T-helper 2 cell treated with Interferon-gamma antibody and Interleukin-4, amounts not matched to agents 5 μg/mL and 100 μg/mL, for 36 hours (primary cell): ENCODE results near the gene AIP.
A peak's percentile ranks its signal among the peaks of the same experiment; 100 is the strongest.
"Not testable (repeated sequence)": the region's sequence is repeated elsewhere in the genome, so short reads cannot be mapped to it uniquely, and the experiment has no call there.

Experiments
- DNase-seq: peaks from one replicate; pipeline ENCODE4 v3.0.0; 2021; ENCODE audit warnings: low spot score
- H3K27ac Mint-ChIP-seq: one replicate; pipeline ENCODE4 v1.8.0; 2021; ENCODE audit warnings: mild to moderate bottlenecking, mixed read lengths
- H3K27me3 Mint-ChIP-seq: one replicate; pipeline ENCODE4 v1.8.0; 2021; ENCODE audit warnings: low read depth, mixed read lengths
- H3K36me3 Mint-ChIP-seq: one replicate; pipeline ENCODE4 v1.8.0; 2021; ENCODE audit warnings: low read depth, mixed read lengths
- H3K4me1 Mint-ChIP-seq: one replicate; pipeline ENCODE4 v1.8.0; 2021; ENCODE audit warnings: low read depth, mixed read lengths
- H3K4me3 Mint-ChIP-seq: one replicate; pipeline ENCODE4 v1.8.0; 2022; ENCODE audit warnings: mild to moderate bottlenecking, moderate library complexity, mixed read lengths
- H3K9me3 Mint-ChIP-seq: one replicate; pipeline ENCODE4 v1.8.0; 2021; ENCODE audit warnings: mixed read lengths

Gene AIP

DNA sequence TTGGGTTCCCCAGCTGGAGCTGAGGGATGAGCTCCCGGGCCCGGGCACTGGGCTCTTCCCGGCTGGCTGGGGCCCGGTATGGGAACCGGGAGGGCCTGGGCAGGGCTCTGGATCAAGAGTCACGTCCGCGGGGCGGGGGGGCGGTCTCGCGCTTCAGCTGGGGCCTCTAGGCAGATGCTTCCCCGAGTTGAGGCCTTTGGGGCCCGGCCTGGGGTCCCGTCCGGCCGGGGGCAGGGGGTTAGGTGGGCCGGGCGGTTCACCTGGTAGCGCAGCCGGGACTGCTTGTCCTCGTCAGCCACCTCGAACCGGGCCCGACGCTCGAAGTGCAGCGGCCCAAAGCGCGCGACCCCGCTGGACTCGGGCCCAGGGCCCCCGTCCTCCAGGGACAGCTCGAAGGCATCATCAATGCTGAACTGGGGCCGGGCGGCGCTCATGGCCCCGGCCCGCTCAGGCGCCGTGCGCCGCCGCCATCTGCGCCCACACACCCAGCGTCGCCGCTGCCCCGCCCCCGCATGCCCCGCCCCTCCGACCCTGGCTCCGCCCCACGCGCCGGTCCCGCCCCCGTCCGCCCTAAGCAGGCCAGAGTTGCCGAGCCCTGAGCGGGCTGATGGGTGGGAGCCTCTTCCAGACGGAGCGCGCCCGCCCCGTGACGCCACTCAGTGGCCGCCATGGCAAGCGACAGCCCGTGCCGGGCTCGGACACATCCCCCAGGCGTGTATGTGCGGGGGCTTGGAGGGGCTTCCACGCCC is 13.9 kb upstream of the AIP start, which contains the start of gene TMEM134:
TSS of gene TMEM134 (minus strand) at position 493 of the 749 bp plus-strand sequence. CDS start at position 434, 59 bp downstream.
- Mint-ChIP-seq H3K9me3 (no peaks in the 10 kb centered on the region), H3K27ac (peak within 1 kb of the TSS; percentile 78), H3K36me3 (peaks cover 4% of the 10 kb centered on the region), H3K27me3 (no peaks in the 10 kb centered on the region), H3K4me1 (peaks cover 31% of the 10 kb centered on the region), H3K4me3 (peak within 1 kb of the TSS; percentile 89)
- peak; percentile 91 for DNase-seq

DNA sequence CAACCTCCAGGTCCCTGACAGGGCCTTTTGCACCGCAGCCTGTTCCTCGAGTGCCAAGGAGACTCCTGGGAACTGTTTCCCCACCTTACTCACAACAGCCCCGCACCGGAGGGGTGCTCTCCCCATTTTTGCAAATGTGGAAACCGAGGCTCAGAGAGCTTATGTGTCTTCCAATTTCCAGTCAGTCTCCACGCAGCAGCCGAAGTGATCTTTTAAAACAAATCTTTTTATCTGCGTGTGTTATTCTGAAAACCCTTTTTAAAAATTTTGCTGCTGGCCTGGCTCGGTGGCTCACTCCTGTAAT is 13.4 kb upstream of the AIP start:
- Mint-ChIP-seq H3K4me1 (peaks cover 26% of the 10 kb centered on the region), H3K36me3 (peaks cover 4% of the 10 kb centered on the region), H3K4me3 (peak overlapping the region; percentile 79), H3K27me3 (no peaks in the 10 kb centered on the region), H3K9me3 (no peaks in the 10 kb centered on the region), H3K27ac (peak overlapping the region; percentile 67)
- no peak for DNase-seq

DNA sequence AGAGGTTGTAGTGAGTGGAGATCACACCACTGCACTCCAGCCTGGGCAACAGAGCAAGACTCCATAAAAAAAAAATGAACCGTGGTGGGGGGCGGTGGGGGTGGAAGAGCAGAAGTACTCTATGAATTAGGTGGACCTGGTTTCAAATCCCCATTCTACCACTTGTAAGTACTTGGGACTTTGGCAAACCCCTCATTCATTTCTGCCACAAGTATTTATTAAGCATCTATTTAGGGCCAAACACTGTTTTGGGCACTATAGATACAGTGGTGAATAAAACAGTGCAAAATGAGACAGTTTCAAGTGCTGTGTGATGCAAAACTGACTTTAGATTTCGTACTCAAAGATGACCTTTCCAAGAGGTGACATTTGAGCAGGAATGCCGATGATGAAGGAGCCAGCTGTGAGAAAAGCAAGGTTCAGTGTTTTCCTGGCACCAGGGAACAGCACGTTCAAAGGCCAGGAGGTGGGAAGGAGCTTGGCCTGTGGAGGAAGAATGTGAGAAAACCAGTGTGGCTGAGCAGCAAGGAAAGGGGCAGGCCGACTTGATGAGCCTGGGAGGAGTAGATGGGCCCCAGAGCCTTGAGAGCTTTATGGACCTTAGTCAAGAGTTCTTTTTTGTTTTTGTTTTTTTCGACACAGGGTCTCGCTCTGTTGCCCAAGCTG is 12.4 kb upstream of the AIP start:
- Mint-ChIP-seq H3K4me1 (peaks cover 18% of the 10 kb centered on the region), H3K9me3 (no peaks in the 10 kb centered on the region), H3K27ac (no peak overlapping the region), H3K36me3 (peaks cover under 1% of the 10 kb centered on the region), H3K4me3 (no peak overlapping the region), H3K27me3 (no peaks in the 10 kb centered on the region)
- no peak for DNase-seq

DNA sequence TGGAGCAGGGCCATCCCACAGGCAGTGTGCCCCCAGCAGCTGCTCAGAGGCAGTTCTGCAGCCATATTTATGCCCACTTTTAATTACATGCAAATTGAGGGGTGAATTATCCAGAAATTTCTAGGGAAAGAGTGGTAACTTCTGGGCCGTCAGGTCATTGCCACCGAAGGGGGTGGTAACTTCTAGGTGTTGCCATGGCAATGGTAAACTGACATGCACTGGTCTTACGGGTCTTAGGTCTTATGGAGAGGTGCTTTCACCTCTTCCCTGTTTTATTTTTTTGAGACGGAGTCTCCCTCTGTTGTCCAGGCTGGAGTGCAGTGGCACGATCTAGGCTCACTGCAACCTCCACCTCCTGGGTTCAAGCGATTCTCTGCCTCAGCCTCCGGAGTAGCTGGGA is 9.9 kb upstream of the AIP start:
- Mint-ChIP-seq H3K27me3 (peaks cover 5% of the 10 kb centered on the region), H3K36me3 (no peaks in the 10 kb centered on the region), H3K4me1 (peaks cover 5% of the 10 kb centered on the region), H3K9me3 (no peaks in the 10 kb centered on the region), H3K27ac (no peak overlapping the region), H3K4me3 (no peak overlapping the region)
- no peak for DNase-seq

DNA sequence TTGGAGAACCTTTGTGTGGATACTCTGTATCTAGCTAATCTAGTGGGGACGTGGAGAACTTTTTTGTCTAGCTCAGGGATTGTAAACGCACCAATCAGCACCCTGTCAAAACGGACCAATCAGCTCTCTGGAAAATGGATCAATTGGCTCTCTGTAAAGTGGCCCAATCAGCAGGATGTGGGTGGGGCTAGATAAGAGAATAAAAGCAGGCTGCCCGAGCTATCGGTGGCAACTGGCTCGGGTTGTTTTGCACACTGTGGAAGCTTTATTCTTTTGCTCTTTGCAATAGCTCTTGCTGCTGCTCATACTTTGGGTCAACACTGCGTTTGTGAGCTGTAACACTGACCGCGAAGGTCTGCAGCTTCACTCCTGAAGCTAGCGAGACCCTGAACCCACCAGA is 6.1 kb upstream of the AIP start:
- peaks cover 11% of the 10 kb centered on the region for H3K27me3 Mint-ChIP-seq
- H3K9me3 Mint-ChIP-seq, H3K4me3 Mint-ChIP-seq, H3K36me3 Mint-ChIP-seq, H3K4me1 Mint-ChIP-seq, H3K27ac Mint-ChIP-seq, DNase-seq: not testable (repeated sequence)

DNA sequence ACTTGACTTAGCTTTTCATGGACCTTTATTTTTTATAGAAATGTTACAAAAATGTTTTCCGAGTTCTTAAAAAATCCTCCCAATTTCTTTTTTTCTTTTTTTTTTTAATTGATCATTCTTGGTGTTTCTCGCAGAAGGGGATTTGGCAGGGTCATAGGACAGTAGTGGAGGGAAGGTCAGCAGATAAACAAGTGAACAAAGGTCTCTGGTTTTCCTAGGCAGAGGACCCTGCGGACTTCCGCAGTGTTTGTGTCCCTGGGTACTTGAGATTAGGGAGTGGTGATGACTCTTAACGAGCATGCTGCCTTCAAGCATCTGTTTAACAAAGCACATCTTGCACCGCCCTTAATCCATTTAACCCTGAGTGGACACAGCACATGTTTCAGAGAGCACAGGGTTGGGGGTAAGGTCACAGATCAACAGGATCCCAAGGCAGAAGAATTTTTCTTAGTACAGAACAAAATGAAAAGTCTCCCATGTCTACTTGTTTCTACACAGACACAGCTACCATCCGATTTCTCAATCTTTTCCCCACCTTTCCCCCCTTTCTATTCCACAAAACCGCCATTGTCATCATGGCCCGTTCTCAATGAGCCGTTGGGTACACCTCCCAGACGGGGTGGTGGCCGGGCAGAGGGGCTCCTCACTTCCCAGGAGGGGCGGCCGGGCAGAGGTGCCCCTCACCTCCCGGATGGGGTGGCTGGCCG is 5.3 kb upstream of the AIP start:
- not testable (repeated sequence) for H3K36me3 Mint-ChIP-seq, H3K27ac Mint-ChIP-seq, H3K9me3 Mint-ChIP-seq, DNase-seq, H3K4me3 Mint-ChIP-seq, H3K4me1 Mint-ChIP-seq
- H3K27me3 Mint-ChIP-seq = peaks cover 11% of the 10 kb centered on the region

DNA sequence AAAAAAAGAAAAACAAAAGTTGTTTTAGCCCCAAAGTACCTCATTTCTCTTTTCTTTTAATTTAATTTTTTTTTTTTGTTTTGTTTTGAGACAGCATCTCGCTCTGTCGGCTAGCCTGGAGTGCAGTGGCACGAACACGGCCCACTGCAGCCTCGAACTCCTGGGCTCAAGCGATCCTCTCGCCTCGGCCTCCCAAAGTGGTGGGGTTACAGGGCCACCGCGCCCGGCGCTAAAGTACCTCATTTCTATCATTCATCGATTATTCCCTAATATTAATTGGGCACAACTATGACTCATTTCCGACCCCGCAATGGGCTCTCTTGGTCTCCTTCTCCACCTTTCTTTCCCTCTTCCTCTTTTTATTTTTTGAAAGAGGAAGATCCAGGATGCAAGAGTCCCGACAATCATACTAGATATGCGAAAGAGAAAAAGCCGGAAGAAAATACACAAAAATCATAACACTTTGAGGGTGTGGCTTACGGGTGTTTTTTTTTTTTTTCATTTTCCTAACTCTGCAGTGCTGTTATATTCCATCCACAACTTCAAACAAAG is 475 bp upstream of the AIP start:
- peak overlapping the region; percentile 99 for H3K27ac Mint-ChIP-seq
- no peak for DNase-seq
- peaks cover 19% of the 10 kb centered on the region for H3K36me3 Mint-ChIP-seq
- peak overlapping the region; percentile 90 for H3K4me3 Mint-ChIP-seq
- H3K9me3 Mint-ChIP-seq = no peaks in the 10 kb centered on the region
- H3K27me3 Mint-ChIP-seq = peaks cover 6% of the 10 kb centered on the region
- peaks cover 38% of the 10 kb centered on the region for H3K4me1 Mint-ChIP-seq

DNA sequence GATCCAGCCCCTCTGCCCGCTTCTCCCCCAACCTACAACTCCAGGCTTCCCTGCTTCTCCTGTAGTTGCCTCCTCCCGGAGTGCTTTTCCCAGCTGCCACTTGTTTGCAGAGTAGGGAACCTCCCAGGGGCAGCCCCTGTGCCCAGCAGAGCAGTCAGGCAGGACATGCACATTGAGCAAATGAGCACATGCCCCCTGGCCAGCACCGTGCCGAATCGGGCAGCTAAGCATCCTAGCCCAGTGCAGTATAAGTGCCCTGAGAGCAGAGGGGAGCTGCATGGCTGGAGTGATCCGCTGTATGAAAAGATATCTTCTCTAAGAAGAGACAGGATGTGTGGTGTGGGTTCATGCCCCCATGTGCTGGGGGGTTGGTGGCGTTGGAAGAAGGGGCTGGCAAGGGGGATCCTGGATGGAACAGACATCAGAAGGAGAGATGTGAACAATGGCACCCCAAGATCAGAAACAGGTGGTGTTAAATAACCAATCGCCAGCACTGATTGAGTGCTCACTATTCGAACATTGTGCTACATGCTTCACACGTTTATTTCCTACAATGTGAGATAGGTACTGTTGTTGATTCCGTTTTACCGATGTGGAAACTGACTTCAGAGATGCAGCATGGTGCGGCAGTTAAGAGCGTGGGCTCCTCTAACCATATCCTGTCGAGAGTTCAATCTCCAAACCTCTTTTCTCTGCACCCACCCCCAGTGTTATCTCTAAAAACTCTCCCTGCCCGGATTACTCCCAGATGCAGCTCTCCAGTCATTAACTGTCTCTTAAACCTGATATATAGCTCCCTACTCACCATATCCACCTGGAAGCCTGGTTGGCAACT is 1.2 kb downstream of the AIP start:
- peak; percentile 78 for DNase-seq
- Mint-ChIP-seq H3K4me3 (peak overlapping the region; percentile 90), H3K9me3 (no peaks in the 10 kb centered on the region), H3K27me3 (peaks cover 6% of the 10 kb centered on the region), H3K4me1 (peaks cover 51% of the 10 kb centered on the region), H3K36me3 (peaks cover 34% of the 10 kb centered on the region), H3K27ac (peak overlapping the region; percentile 99)

DNA sequence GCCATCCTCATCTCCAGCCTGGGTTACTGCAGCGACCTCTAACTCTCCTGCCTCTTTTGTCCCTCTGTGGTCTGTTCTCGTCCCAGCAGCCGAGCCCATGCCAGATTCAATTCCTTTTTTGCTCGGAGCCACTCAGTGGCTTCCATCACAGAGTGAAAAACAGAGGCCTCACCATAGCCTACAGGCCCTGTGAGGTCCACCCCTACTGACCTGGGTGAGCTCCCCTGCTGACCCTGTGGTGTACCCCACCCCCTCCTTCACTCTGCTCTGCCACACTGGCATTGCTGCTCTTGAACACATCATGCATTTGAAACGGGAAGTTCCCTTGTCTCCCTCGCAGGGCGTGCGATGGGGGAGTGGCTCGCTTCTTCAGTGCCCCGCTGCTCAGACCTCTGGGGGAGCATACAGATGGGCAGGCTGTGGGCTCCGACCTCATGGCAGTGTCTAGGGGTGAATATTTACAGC is 2.1 kb downstream of the AIP start:
- peaks cover 3% of the 10 kb centered on the region for H3K27me3 Mint-ChIP-seq
- peaks cover 38% of the 10 kb centered on the region for H3K36me3 Mint-ChIP-seq
- peak overlapping the region; percentile 90 for H3K4me3 Mint-ChIP-seq
- peaks cover 53% of the 10 kb centered on the region for H3K4me1 Mint-ChIP-seq
- peak overlapping the region; percentile 99 for H3K27ac Mint-ChIP-seq
- DNase-seq = peak; percentile 75
- no peaks in the 10 kb centered on the region for H3K9me3 Mint-ChIP-seq

DNA sequence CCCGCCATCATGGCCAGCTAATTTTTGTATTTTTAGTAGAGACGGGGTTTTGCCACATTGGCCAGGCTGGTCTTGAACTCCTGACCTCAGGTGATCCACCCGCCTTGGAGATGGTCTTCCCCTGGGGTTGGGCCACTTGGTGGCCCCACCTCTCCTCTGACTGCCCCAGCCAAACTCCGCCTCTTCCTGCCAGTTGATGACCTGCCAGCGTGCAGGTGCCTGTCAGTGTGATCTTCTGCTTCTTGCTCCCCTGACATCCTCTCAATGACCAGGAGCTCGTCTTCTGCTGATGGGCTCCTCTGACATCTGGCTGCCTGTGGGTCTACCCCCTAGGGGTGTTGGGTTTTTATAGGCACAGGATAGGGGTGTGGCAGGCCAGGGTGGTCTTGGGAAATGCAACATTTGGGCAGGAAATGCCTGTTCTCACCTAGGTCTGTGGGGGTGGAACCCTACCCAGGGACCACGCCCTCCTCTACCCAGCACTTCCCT is 3.1 kb downstream of the AIP start:
- peaks cover 43% of the 10 kb centered on the region for H3K36me3 Mint-ChIP-seq
- not testable (repeated sequence) for H3K27me3 Mint-ChIP-seq
- peak; percentile 60 for DNase-seq

DNA sequence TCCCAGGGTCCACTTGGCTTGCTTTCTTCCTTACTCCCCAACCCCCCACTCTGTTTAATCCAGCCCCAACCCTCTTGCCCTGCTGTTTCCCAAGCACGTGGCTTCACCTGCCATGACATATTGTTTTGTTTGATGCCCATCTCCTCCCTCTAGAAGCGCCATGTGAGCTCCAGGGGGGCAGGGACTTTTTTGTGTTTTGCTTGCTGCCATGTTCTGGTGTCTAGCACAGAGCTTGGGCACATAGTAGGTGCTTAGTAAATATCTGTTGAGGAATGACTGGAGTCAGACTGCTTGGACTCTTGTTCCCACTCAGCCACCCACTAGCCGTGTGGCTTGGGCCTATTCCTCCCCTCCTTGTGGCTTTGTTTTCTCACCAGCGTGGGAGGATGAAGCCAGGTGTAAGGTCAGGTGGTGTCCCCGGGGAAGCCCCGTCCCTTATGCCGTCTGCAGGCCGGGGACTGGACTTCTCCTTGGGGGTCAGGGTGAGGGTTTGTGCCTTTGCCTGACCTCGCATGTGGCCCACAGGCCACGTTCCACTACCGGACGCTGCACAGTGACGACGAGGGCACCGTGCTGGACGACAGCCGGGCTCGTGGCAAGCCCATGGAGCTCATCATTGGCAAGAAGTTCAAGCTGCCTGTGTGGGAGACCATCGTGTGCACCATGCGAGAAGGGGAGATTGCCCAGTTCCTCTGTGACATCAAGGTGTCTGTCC is 3.8 kb downstream of the AIP start:
- H3K27me3 Mint-ChIP-seq = no peaks in the 10 kb centered on the region
- peak overlapping the region; percentile 99 for H3K27ac Mint-ChIP-seq
- peaks cover 46% of the 10 kb centered on the region for H3K36me3 Mint-ChIP-seq
- H3K9me3 Mint-ChIP-seq = no peaks in the 10 kb centered on the region
- H3K4me3 Mint-ChIP-seq = peak overlapping the region; percentile 90
- DNase-seq = peak; percentile 72
- H3K4me1 Mint-ChIP-seq = peaks cover 53% of the 10 kb centered on the region

More for the DNA sequence above, 3.1 kb downstream of the AIP start:
- not testable (repeated sequence) for H3K9me3 Mint-ChIP-seq
- Mint-ChIP-seq H3K27ac (peak overlapping the region; percentile 99), H3K4me1 (peaks cover 53% of the 10 kb centered on the region), H3K4me3 (peak overlapping the region; percentile 90)

DNA sequence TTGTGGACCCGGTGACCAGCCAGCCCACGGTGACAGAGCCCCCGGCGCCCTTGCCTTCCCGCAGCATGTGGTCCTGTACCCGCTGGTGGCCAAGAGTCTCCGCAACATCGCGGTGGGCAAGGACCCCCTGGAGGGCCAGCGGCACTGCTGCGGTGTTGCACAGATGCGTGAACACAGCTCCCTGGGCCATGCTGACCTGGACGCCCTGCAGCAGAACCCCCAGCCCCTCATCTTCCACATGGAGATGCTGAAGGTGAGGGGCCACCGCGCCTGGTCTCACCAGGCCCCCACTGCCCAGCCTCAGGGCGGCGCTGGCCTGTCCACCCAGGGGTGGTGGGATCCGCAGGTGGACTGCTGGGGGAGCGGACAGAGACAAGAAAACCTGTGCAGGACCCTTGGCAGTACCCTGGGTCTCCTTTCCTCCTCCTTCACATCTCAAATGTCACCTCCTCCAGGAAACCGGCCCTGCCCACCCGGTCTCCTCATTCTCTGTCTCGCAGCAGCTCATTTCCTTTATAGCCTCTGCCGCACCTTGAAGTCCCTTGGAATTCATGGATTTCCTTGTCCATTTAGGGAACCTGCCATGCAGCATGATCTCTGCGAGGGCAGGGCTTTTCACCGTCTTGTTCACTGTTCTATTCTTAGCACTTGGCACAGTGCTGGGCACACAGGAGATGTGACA is 6.5 kb downstream of the AIP start:
- Mint-ChIP-seq H3K4me3 (no peak overlapping the region), H3K4me1 (peaks cover 40% of the 10 kb centered on the region), H3K36me3 (peaks cover 49% of the 10 kb centered on the region), H3K27me3 (no peaks in the 10 kb centered on the region), H3K27ac (peak overlapping the region; percentile 68), H3K9me3 (no peaks in the 10 kb centered on the region)
- no peak for DNase-seq
